H1 (cell line): ENCODE data around the gene CYB561D2. TPM values are rescaled to one million over a fixed set of nuclear protein-coding genes. Genes with fewer than 3 reads are reported as not detected.

Source experiments
- CTCF ChIA-PET: fragments of 300-600 bp; sonication (Branson Sonifier 250); formaldehyde crosslinking; loops from one replicate; lab custom pipeline; 2021; ENCODE audit not compliant: partially characterized antibody; lab: Charles Lee
- POLR2A ChIA-PET: fragments of 300-600 bp; sonication (Branson Sonifier 250); formaldehyde crosslinking; loops from one replicate; lab custom pipeline; 2021; ENCODE audit warnings: inconsistent platforms; ENCODE audit not compliant: partially characterized antibody; lab: Charles Lee
- DNase-seq, 2 experiments: peaks; one replicate each; pipeline versions ENCODE4 v3.0.0 to v3.0.0-alpha.2; 2010 to 2022; ENCODE audit warnings: low spot score in 2 of 2, low read depth in 1 of 2, mixed read lengths in 1 of 2
- FAIRE-seq: peaks from 2 replicates; lab custom pipeline; 2011; peaks lifted over from hg19 to GRCh38; lab: Jason Lieb, UNC
- H2AFZ ChIP-seq: 2 replicates; pipeline ENCODE4 v1.8.1; 2012; ENCODE audit warnings: low read length, inconsistent platforms
- H2AK5ac ChIP-seq: 2 replicates; pipeline ENCODE4 v1.6.1; 2013; ENCODE audit warnings: low read depth, low read length
- H2BK120ac ChIP-seq: replicated peaks from 2 replicates; pipeline ENCODE3; 2013; ENCODE audit warnings: low read depth, low read length, inconsistent platforms
- H2BK12ac ChIP-seq: 2 replicates; pipeline ENCODE4 v1.6.1; 2013; ENCODE audit warnings: low read depth, low read length
- H2BK15ac ChIP-seq: 2 replicates; pipeline ENCODE4 v1.6.1; 2013; ENCODE audit warnings: low read length
- H2BK20ac ChIP-seq: 2 replicates; pipeline ENCODE4 v1.6.1; 2013; ENCODE audit warnings: low read length
- H2BK5ac ChIP-seq: 2 replicates; pipeline ENCODE4 v1.6.1; 2013; ENCODE audit warnings: low read depth, low read length
- H3K14ac ChIP-seq: 2 replicates; pipeline ENCODE4 v1.6.1; 2013; ENCODE audit warnings: inconsistent platforms; ENCODE audit not compliant: insufficient read length
- H3K18ac ChIP-seq: 2 replicates; pipeline ENCODE4 v1.6.1; 2013; ENCODE audit warnings: low read length; ENCODE audit errors: extremely low read depth
- H3K23ac ChIP-seq: 2 replicates; pipeline ENCODE4 v1.6.1; 2013; ENCODE audit warnings: inconsistent platforms; ENCODE audit not compliant: insufficient read length
- H3K23me2 ChIP-seq: 2 replicates; pipeline ENCODE4 v1.6.1; 2013; ENCODE audit warnings: low read depth, low read length
- H3K27ac ChIP-seq: 2 replicates; pipeline ENCODE4 v1.6.1; 2011; ENCODE audit warnings: low read depth, low read length, inconsistent platforms
- H3K27me3 ChIP-seq, 4 experiments: replicated peaks in 1 of 4; 1 replicate in 1 of 4; 2 replicates in 3 of 4; pipeline versions ENCODE4 v1.6.1 to v1.8.1; 2011 to 2013; ENCODE audit warnings: low read length in 3 of 4, mild to moderate bottlenecking in 3 of 4, inconsistent platforms in 2 of 4, mixed read lengths in 2 of 4, moderate library complexity in 1 of 4; ENCODE audit not compliant: control insufficient read depth in 3 of 4, insufficient read depth in 3 of 4; ENCODE audit errors: extremely low read depth in 1 of 4
- H3K36me3 ChIP-seq, 4 experiments: 2 replicates each; pipeline versions ENCODE4 v1.6.1 to v1.8.1; 2011 to 2013; ENCODE audit warnings: mild to moderate bottlenecking in 4 of 4, low read length in 3 of 4, moderate library complexity in 2 of 4, control low read depth in 1 of 4, inconsistent platforms in 1 of 4; ENCODE audit not compliant: insufficient read depth in 4 of 4, control insufficient read depth in 2 of 4
- H3K4ac ChIP-seq: replicated peaks from 2 replicates; pipeline ENCODE3; 2013; ENCODE audit warnings: low read length, low read depth, mixed read lengths, inconsistent platforms; ENCODE audit not compliant: insufficient read length
- H3K4me1 ChIP-seq, 4 experiments: replicated peaks in 1 of 4; 1 replicate in 1 of 4; 2 replicates in 3 of 4; pipeline versions ENCODE4 v1.6.1 to v1.8.1; 2011 to 2013; ENCODE audit warnings: low read length in 3 of 4, inconsistent platforms in 2 of 4, mixed read lengths in 1 of 4; ENCODE audit not compliant: insufficient read depth in 4 of 4, control insufficient read depth in 3 of 4
- H3K4me2 ChIP-seq, 2 experiments: 2 replicates each; pipeline versions ENCODE4 v1.6.1 to v1.8.1; 2011 to 2013; ENCODE audit warnings: low read depth in 2 of 2, low read length in 2 of 2, control low read depth in 1 of 2, inconsistent platforms in 1 of 2, mild to moderate bottlenecking in 1 of 2; ENCODE audit not compliant: insufficient read depth in 1 of 2
- H3K4me3 ChIP-seq, 4 experiments: fragments of 200-600, 300-600 bp in 1 of 4; sonication (generic), shearing (Covaris generic), sonication (Bioruptor Twin) in 1 of 4; 2 replicates each; pipeline versions ENCODE4 v1.5.1 to v1.8.1; 2011 to 2016; ENCODE audit warnings: low read length in 4 of 4, low read depth in 3 of 4, control low read depth in 2 of 4, inconsistent platforms in 2 of 4, mild to moderate bottlenecking in 2 of 4, mixed read lengths in 1 of 4, moderate library complexity in 1 of 4; ENCODE audit not compliant: insufficient read depth in 2 of 4; ENCODE audit errors: extremely low read depth in 1 of 4
- H3K56ac ChIP-seq: replicated peaks from 2 replicates; pipeline ENCODE3; 2013; ENCODE audit warnings: low read depth, mild to moderate bottlenecking, mixed read lengths, low read length, inconsistent platforms; ENCODE audit not compliant: insufficient read length
- H3K79me1 ChIP-seq: 2 replicates; pipeline ENCODE4 v1.6.1; 2013; ENCODE audit warnings: low read depth, low read length, control low read depth
- H3K79me2 ChIP-seq, 2 experiments: 2 replicates each; pipeline versions ENCODE4 v1.6.1 to v1.8.1; 2012 to 2013; ENCODE audit warnings: low read length in 2 of 2, mild to moderate bottlenecking in 2 of 2, inconsistent platforms in 1 of 2; ENCODE audit not compliant: insufficient read depth in 2 of 2, control insufficient read depth in 1 of 2
- H3K9ac ChIP-seq, 4 experiments: replicated peaks in 1 of 4; 1 replicate in 1 of 4; 2 replicates in 3 of 4; pipeline versions ENCODE4 v1.6.1 to v1.8.1; 2011 to 2013; ENCODE audit warnings: low read depth in 3 of 4, low read length in 3 of 4, control low read depth in 2 of 4, mild to moderate bottlenecking in 2 of 4, moderate library complexity in 2 of 4, inconsistent platforms in 1 of 4; ENCODE audit errors: extremely low read depth in 1 of 4
- H3K9me3 ChIP-seq, 2 experiments: 2 replicates each; pipeline versions ENCODE4 v1.6.1 to v1.8.1; 2012 to 2013; ENCODE audit warnings: mild to moderate bottlenecking in 2 of 2, moderate library complexity in 2 of 2, control low read depth in 1 of 2, inconsistent platforms in 1 of 2, low read depth in 1 of 2, low read length in 1 of 2, mixed read lengths in 1 of 2; ENCODE audit not compliant: insufficient read depth in 2 of 2
- H4K20me1 ChIP-seq, 2 experiments: replicated peaks in 1 of 2; 2 replicates each; pipeline versions ENCODE3 to v1.8.1; 2011 to 2013; ENCODE audit warnings: inconsistent platforms in 2 of 2, low read length in 2 of 2, mild to moderate bottlenecking in 1 of 2; ENCODE audit not compliant: insufficient read depth in 2 of 2, control insufficient read depth in 1 of 2
- H4K5ac ChIP-seq: 2 replicates; pipeline ENCODE4 v1.6.1; 2013; ENCODE audit warnings: low read length, low read depth, mixed read lengths, inconsistent platforms; ENCODE audit not compliant: insufficient read length
- H4K8ac ChIP-seq: 2 replicates; pipeline ENCODE4 v1.8.0; 2013; ENCODE audit warnings: mild to moderate bottlenecking, moderate library complexity, low read length, inconsistent platforms; ENCODE audit not compliant: insufficient read depth; ENCODE audit errors: extremely low read depth
- H4K91ac ChIP-seq: replicated peaks from 2 replicates; pipeline ENCODE3; 2013; ENCODE audit warnings: low read length, mixed read lengths, inconsistent platforms; ENCODE audit not compliant: insufficient read length
- EP300 ChIP-seq, 2 experiments: IDR thresholded peaks; 1 replicate in 1 of 2; 2 replicates in 1 of 2; pipeline ENCODE4 v1.6.1; 2011 to 2012; ENCODE audit warnings: low read depth in 2 of 2, low read length in 2 of 2, mild to moderate bottlenecking in 2 of 2, borderline replicate concordance in 1 of 2, inconsistent platforms in 1 of 2, moderate library complexity in 1 of 2
- KDM4A ChIP-seq: IDR thresholded peaks from one replicate; pipeline ENCODE4 v1.7.1; 2012; ENCODE audit warnings: low read depth, mild to moderate bottlenecking, moderate library complexity, low read length, inconsistent platforms; ENCODE audit not compliant: severe bottlenecking
- KDM5A ChIP-seq: fragments of 200-600 bp; IDR thresholded peaks from 2 replicates; pipeline ENCODE4 v1.7.1; 2012; ENCODE audit warnings: mild to moderate bottlenecking, low read length, inconsistent platforms, mixed read lengths
- NANOG ChIP-seq: IDR thresholded peaks from 2 replicates; pipeline ENCODE4 v1.6.1; 2011; ENCODE audit warnings: low read length, low read depth, mild to moderate bottlenecking, inconsistent platforms; ENCODE audit not compliant: insufficient read depth, poor library complexity, severe bottlenecking
- POLR2A ChIP-seq, 2 experiments: IDR thresholded peaks; 1 replicate in 1 of 2; 2 replicates in 1 of 2; pipeline ENCODE4 v1.6.1; 2011; ENCODE audit warnings: low read depth in 2 of 2, low read length in 2 of 2, mild to moderate bottlenecking in 2 of 2; ENCODE audit errors: control extremely low read depth in 1 of 2
- POLR2AphosphoS5 ChIP-seq: IDR thresholded peaks from 2 replicates; pipeline ENCODE4 v1.6.1; 2011; ENCODE audit warnings: low read depth, low read length
- SAP30 ChIP-seq: fragments of 300-600 bp; sonication (generic); IDR thresholded peaks from 2 replicates; pipeline ENCODE4 v1.7.1; 2012; ENCODE audit warnings: low read length, moderate library complexity, mild to moderate bottlenecking, inconsistent platforms; ENCODE audit not compliant: insufficient read depth, insufficient replicate concordance
- SIN3A ChIP-seq, 2 experiments: IDR thresholded peaks in 1 of 2; conservative IDR thresholded peaks in 1 of 2; 2 replicates each; pipeline ENCODE4 v1.6.1; 2011 to 2012; ENCODE audit warnings: low read length in 2 of 2, improper control_type of control experiment in 1 of 2, low read depth in 1 of 2, mild to moderate bottlenecking in 1 of 2
- SP2 ChIP-seq: IDR thresholded peaks from 2 replicates; pipeline ENCODE4 v1.6.1; 2012; ENCODE audit warnings: mild to moderate bottlenecking, low read length, inconsistent platforms
- SP4 ChIP-seq: IDR thresholded peaks from 2 replicates; pipeline ENCODE4 v1.6.1; 2012; ENCODE audit warnings: low read length, inconsistent platforms
- TBP ChIP-seq: IDR thresholded peaks from 2 replicates; pipeline ENCODE4 v1.6.1; 2011; ENCODE audit warnings: low read depth, low read length, improper control_type of control experiment
- WGBS, 2 experiments: shearing (Covaris generic) in 1 of 2; methylation state at CpG; one replicate each; pipeline versions ENCODE4 v1.1.6 to v1.1.7; 2013 to 2015; ENCODE audit warnings: low lambda C conversion rate in 2 of 2, mixed read lengths in 2 of 2, inconsistent platforms in 1 of 2, low coverage in 1 of 2, missing lambda C conversion rate in 1 of 2; ENCODE audit not compliant: insufficient replicate concordance in 2 of 2, insufficient coverage in 1 of 2, insufficient read length in 1 of 2; ENCODE audit errors: extremely low coverage in 1 of 2, missing lambda C conversion rate in 1 of 2; 5-methylcytosine and 5-hydroxymethylcytosine counted together
- polyA plus RNA-seq, 7 experiments: library from polyadenylated mRNA; depleted of rRNA in 3 of 7; stranded (reverse) in 5 of 7; unstranded in 2 of 7; fragments of >200 nt in 5 of 7; fragments of 200-250 nt in 2 of 7; gene quantifications; 1 replicate in 5 of 7; 2 replicates in 1 of 7; 4 replicates in 1 of 7; pipeline versions ENCODE4 v1.2.1 to v1.2.3, GENCODE V29; 2011 to 2013; ENCODE audit warnings: missing spikeins in 2 of 7, mixed read lengths in 2 of 7
- total RNA-seq: library from RNA; stranded (reverse); fragmentation: NEBNext Ultra II Directional; extraction: Animal tissue kit (Norgen Biotek cat#: 25700); gene quantifications from 2 replicates; pipeline ENCODE4 v1.2.1, GENCODE V29; 2021

The CYB561D2 gene
- total and polyA plus RNA-seq, 2 of the 8 experiments (the other 6 are each of a cell fraction or from before 2014, with no cell fraction given) = 9.8 to 34.0 TPM

DNA sequence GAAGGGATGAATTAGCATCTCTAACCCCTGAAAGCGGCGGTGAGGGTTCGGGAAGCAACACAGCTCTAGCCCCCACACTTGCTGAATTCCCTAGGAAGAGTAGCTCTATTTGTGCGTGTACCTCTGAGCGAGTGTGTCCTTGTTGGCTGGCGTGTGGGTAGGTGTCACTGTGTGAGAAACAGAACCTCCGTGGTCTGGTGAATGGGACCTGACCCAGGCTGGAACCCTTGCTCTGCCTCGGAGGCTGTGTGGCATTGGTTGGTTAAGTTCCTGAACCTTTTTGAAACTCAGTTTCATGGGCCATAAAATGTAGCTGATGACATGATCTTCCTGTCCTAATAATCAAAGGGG, 9.1 kb downstream of the CYB561D2 start:
- WGBS, 2 experiments = 23% methylated on average over 8 of the region's 8 CpGs; no CpG with 5 or more reads in 1 of the 2 experiments
- H3K9ac ChIP-seq = no peak overlapping the region

More for the DNA sequence above, 9.1 kb downstream of the CYB561D2 start:
- Histone ChIP-seq H3K4me1 (peaks cover 0 to 21% (median 13%) of the 10 kb centered on the region in 4 experiments; a peak in 6 of 7 replicates), H2BK5ac (no peak overlapping the region), H4K20me1 (peaks cover 9 to 24% of the 10 kb centered on the region in 2 experiments), H3K27ac (no peak overlapping the region), H3K9me3 (no peaks in the 10 kb centered on the region), H3K18ac (no peak overlapping the region), H3K36me3 (peaks cover 0 to 7% (median 3%) of the 10 kb centered on the region in 4 experiments; a peak in 4 of 8 replicates), H2BK20ac (no peak overlapping the region), H3K4me3 (peak overlapping the region; percentile 46 to 75 (median 50); a peak in 7 of 8 replicates), H3K56ac (no peak overlapping the region), H3K23ac (no peak overlapping the region), H4K91ac (no peak overlapping the region), H3K4ac (no peak overlapping the region), H2BK15ac (no peak overlapping the region), H2AFZ (peak overlapping the region; percentile 98), H4K5ac (no peak overlapping the region), H3K27me3 (peaks cover 0 to 5% (median 2%) of the 10 kb centered on the region in 4 experiments; a peak in 3 of 7 replicates), H2BK12ac (no peak overlapping the region), H3K4me2 (peak overlapping the region; percentile 72 to 76), H4K8ac (peak overlapping the region; percentile 71; the same call in 1 of the 2 replicates), H3K79me2 (peaks cover 0 to 26% of the 10 kb centered on the region in 2 experiments; a peak in 2 of 4 replicates), H2AK5ac (no peak overlapping the region), H3K14ac (no peak overlapping the region), H2BK120ac (no peak overlapping the region), H3K23me2 (peaks cover 15% of the 10 kb centered on the region; the same call in 1 of the 2 replicates), H3K79me1 (peaks cover 16% of the 10 kb centered on the region)
- FAIRE-seq (no peak), DNase-seq (no peak)
- ChIA-PET CTCF (interaction anchor here (0.7 to 5.0 kb wide), 2 partner anchors 11 to 88 kb away, joined by 3 to 49 read pairs; partner anchors contain the start of genes CYB561D2 and NPRL2), POLR2A (no interaction called here)
- TF ChIP-seq EP300 (IDR thresholded peaks at IDR 0.05; ENCODE audit: borderline replicate concordance in 1 of 2, low read depth in 2 of 2, low read length in 2 of 2) (no peak), POLR2AphosphoS5 (no peak), SP2 (no peak), KDM5A (no peak), SIN3A (conservative IDR thresholded peaks at IDR 0.05 in 1 of 2, IDR thresholded peaks at IDR 0.05 in 1 of 2; ENCODE audit: low read depth in 1 of 2, low read length in 2 of 2) (no peak), SAP30 (no peak), TBP (no peak), NANOG (no peak), KDM4A (peak; percentile 64), POLR2A (IDR thresholded peaks at IDR 0.05; ENCODE audit: control extremely low read depth in 1 of 2, low read depth in 2 of 2, low read length in 2 of 2) (no peak), SP4 (0 out of 2 replicates have a peak, but pooled peaks have one; percentile 23)
